Activated CD4-positive, alpha-beta T cell treated with anti-CD3 and anti-CD28 coated beads, Interleukin-2, amount 10 ng/mL, durations not matched to agents 24 days and 14 days (primary cell): ENCODE results near the gene WDHD1. TPM values are rescaled to one million over a fixed set of nuclear protein-coding genes. Genes with fewer than 3 reads are reported as not detected.
A peak's percentile ranks its signal among the peaks of the same experiment; 100 is the strongest.
"Not testable (repeated sequence)": the region's sequence is repeated elsewhere in the genome, so short reads cannot be mapped to it uniquely, and the experiment has no call there.

Experiments used
- DNase-seq: peaks from one replicate; pipeline ENCODE4 v3.0.0; 2022
- H3K27ac Mint-ChIP-seq: one replicate; pipeline ENCODE4 v1.8.0; 2022; ENCODE audit warnings: mild to moderate bottlenecking, mixed read lengths
- H3K27me3 Mint-ChIP-seq: one replicate; pipeline ENCODE4 v1.8.0; 2022; ENCODE audit warnings: mixed read lengths
- H3K36me3 Mint-ChIP-seq: one replicate; pipeline ENCODE4 v1.8.0; 2022; ENCODE audit warnings: low read depth, mild to moderate bottlenecking, mixed read lengths
- H3K4me1 Mint-ChIP-seq: one replicate; pipeline ENCODE4 v1.8.0; 2021; ENCODE audit warnings: mixed read lengths
- H3K4me3 Mint-ChIP-seq: one replicate; pipeline ENCODE4 v1.8.0; 2022; ENCODE audit warnings: mild to moderate bottlenecking, moderate library complexity, mixed read lengths
- H3K9me3 Mint-ChIP-seq: one replicate; pipeline ENCODE4 v1.8.0; 2021; ENCODE audit warnings: mixed read lengths
- intact Hi-C: fragments of 100-400 bp; cut with micrococcal nuclease; formaldehyde crosslinking; loops from one replicate; pipeline ENCODE4 v1.15.1; 2023
- total RNA-seq: library from RNA; stranded (reverse); gene quantifications from 2 replicates; pipeline ENCODE4 v1.2.3, GENCODE V29; 2022

WDHD1 gene
- total RNA-seq, 1 donor from 2014 or later, result 63.0 TPM

GRCh38 chr14:55053500-55053899 lies 26.6 kb upstream of the WDHD1 start:
- peak; percentile 53 for DNase-seq
- peaks cover 38% of the 10 kb centered on the region for H3K4me1 Mint-ChIP-seq
- H3K27me3 Mint-ChIP-seq, result no peaks in the 10 kb centered on the region
- H3K9me3 Mint-ChIP-seq, result no peaks in the 10 kb centered on the region
- peak overlapping the region; percentile 93 for H3K4me3 Mint-ChIP-seq
- intact Hi-C loops, result loop anchor here (5.0 kb wide), 1 partner anchor 151 kb away; the partner anchor contains the start of gene GCH1
- H3K27ac Mint-ChIP-seq, result peak overlapping the region; percentile 14
- peaks cover 33% of the 10 kb centered on the region for H3K36me3 Mint-ChIP-seq

GRCh38 chr14:55053018-55053417 lies 26.1 kb upstream of the WDHD1 start:
- H3K27me3 Mint-ChIP-seq, result no peaks in the 10 kb centered on the region
- peak overlapping the region; percentile 96 for H3K27ac Mint-ChIP-seq
- no peaks in the 10 kb centered on the region for H3K9me3 Mint-ChIP-seq
- peak overlapping the region; percentile 93 for H3K4me3 Mint-ChIP-seq
- peaks cover 29% of the 10 kb centered on the region for H3K36me3 Mint-ChIP-seq
- intact Hi-C loops, result loop anchor here (5.0 kb wide), 1 partner anchor 151 kb away; the partner anchor contains the start of gene GCH1
- peak; percentile 42 for DNase-seq
- H3K4me1 Mint-ChIP-seq, result peaks cover 36% of the 10 kb centered on the region

- peak; percentile 54 for DNase-seq
- H3K27ac Mint-ChIP-seq, result peak overlapping the region; percentile 96
- peaks cover 26% of the 10 kb centered on the region for H3K36me3 Mint-ChIP-seq
- H3K4me1 Mint-ChIP-seq, result peaks cover 36% of the 10 kb centered on the region
- intact Hi-C loops, result loop anchor here (5.0 kb wide), 1 partner anchor 150 kb away; the partner anchor contains the start of gene GCH1
- H3K4me3 Mint-ChIP-seq, result peak overlapping the region; percentile 93
- no peaks in the 10 kb centered on the region for H3K9me3 Mint-ChIP-seq
- H3K27me3 Mint-ChIP-seq, result no peaks in the 10 kb centered on the region
Measured at GRCh38 chr14:55052269-55052930, 25.5 kb upstream of the WDHD1 start.

GRCh38 chr14:55051423-55052268 lies 24.7 kb upstream of the WDHD1 start, which contains the start of gene MAPK1IP1L:
TSS of gene MAPK1IP1L (plus strand) at chr14:55051647. CDS start at chr14:55061684, 10,037 bp downstream.
- Mint-ChIP-seq H3K27me3 (no peaks in the 10 kb centered on the region), H3K4me3 (peak within 1 kb of the TSS; percentile 93), H3K9me3 (no peaks in the 10 kb centered on the region), H3K27ac (peak within 1 kb of the TSS; percentile 96), H3K36me3 (peaks cover 25% of the 10 kb centered on the region), H3K4me1 (peaks cover 36% of the 10 kb centered on the region)
- intact Hi-C loops, result loop anchor here (1.0 to 5.0 kb wide), 3 partner anchors 24 to 149 kb away; partner anchors contain the start of genes GCH1, SOCS4 and WDHD1
- DNase-seq, result peak; percentile 98

GRCh38 chr14:55051165-55051422 lies 24.2 kb upstream of the WDHD1 start:
- no peaks in the 10 kb centered on the region for H3K9me3 Mint-ChIP-seq
- intact Hi-C loops, result loop anchor here (1.0 to 5.0 kb wide), 3 partner anchors 24 to 149 kb away; partner anchors contain the start of genes GCH1, SOCS4 and WDHD1
- H3K36me3 Mint-ChIP-seq, result peaks cover 27% of the 10 kb centered on the region
- H3K4me3 Mint-ChIP-seq, result peak overlapping the region; percentile 93
- H3K27ac Mint-ChIP-seq, result peak overlapping the region; percentile 96
- H3K27me3 Mint-ChIP-seq, result no peaks in the 10 kb centered on the region
- no peak for DNase-seq
- H3K4me1 Mint-ChIP-seq, result peaks cover 36% of the 10 kb centered on the region

- DNase-seq, result no peak
- peaks cover 29% of the 10 kb centered on the region for H3K36me3 Mint-ChIP-seq
- H3K4me1 Mint-ChIP-seq, result peaks cover 30% of the 10 kb centered on the region
- H3K27ac Mint-ChIP-seq, result no peak overlapping the region
- H3K4me3 Mint-ChIP-seq, result no peak overlapping the region
- H3K9me3 Mint-ChIP-seq, result no peaks in the 10 kb centered on the region
- H3K27me3 Mint-ChIP-seq, result no peaks in the 10 kb centered on the region
- intact Hi-C loops, result no loop called here
Measured at GRCh38 chr14:55048900-55049436, 22.1 kb upstream of the WDHD1 start.

- intact Hi-C loops, result no loop called here
- no peak overlapping the region for H3K4me3 Mint-ChIP-seq
- peaks cover 15% of the 10 kb centered on the region for H3K4me1 Mint-ChIP-seq
Measured at GRCh38 chr14:55047301-55048053, 20.6 kb upstream of the WDHD1 start.

GRCh38 chr14:55045087-55045486 lies 18.2 kb upstream of the WDHD1 start:
- H3K9me3 Mint-ChIP-seq, result no peaks in the 10 kb centered on the region
- H3K4me1 Mint-ChIP-seq, result peaks cover 4% of the 10 kb centered on the region
- H3K36me3 Mint-ChIP-seq, result peaks cover 28% of the 10 kb centered on the region
- H3K27me3 Mint-ChIP-seq, result no peaks in the 10 kb centered on the region
- H3K27ac Mint-ChIP-seq, result no peak overlapping the region
- H3K4me3 Mint-ChIP-seq, result no peak overlapping the region
- DNase-seq, result no peak
- intact Hi-C loops, result no loop called here

More at GRCh38 chr14:55047301-55048053, 20.6 kb upstream of the WDHD1 start:
- H3K27me3 Mint-ChIP-seq, result no peaks in the 10 kb centered on the region
- H3K36me3 Mint-ChIP-seq, result peaks cover 28% of the 10 kb centered on the region
- DNase-seq, result no peak
- H3K27ac Mint-ChIP-seq, result no peak overlapping the region
- no peaks in the 10 kb centered on the region for H3K9me3 Mint-ChIP-seq

- Mint-ChIP-seq H3K36me3 (peaks cover 38% of the 10 kb centered on the region), H3K4me1 (peaks cover 8% of the 10 kb centered on the region), H3K4me3 (no peak overlapping the region), H3K27me3 (no peaks in the 10 kb centered on the region), H3K27ac (no peak overlapping the region), H3K9me3 (no peaks in the 10 kb centered on the region)
- no peak for DNase-seq
- intact Hi-C loops, result no loop called here
Measured at GRCh38 chr14:55043528-55043927, 16.6 kb upstream of the WDHD1 start.

- Mint-ChIP-seq H3K4me1 (peaks cover 6% of the 10 kb centered on the region), H3K9me3 (no peaks in the 10 kb centered on the region), H3K36me3 (peaks cover 60% of the 10 kb centered on the region), H3K27ac (peak overlapping the region; percentile 49), H3K27me3 (no peaks in the 10 kb centered on the region), H3K4me3 (no peak overlapping the region)
- intact Hi-C loops, result no loop called here
- DNase-seq, result no peak
Measured at GRCh38 chr14:55038708-55039107, 11.8 kb upstream of the WDHD1 start.

GRCh38 chr14:55037995-55038394 lies 11.1 kb upstream of the WDHD1 start:
- H3K27me3 Mint-ChIP-seq, intact Hi-C loops, H3K9me3 Mint-ChIP-seq, H3K4me1 Mint-ChIP-seq, H3K27ac Mint-ChIP-seq, DNase-seq, H3K4me3 Mint-ChIP-seq: not testable (repeated sequence)
- H3K36me3 Mint-ChIP-seq, result peaks cover 57% of the 10 kb centered on the region

- DNase-seq, result no peak
- Mint-ChIP-seq H3K27me3 (no peaks in the 10 kb centered on the region), H3K27ac (no peak overlapping the region), H3K36me3 (peaks cover 34% of the 10 kb centered on the region), H3K9me3 (no peaks in the 10 kb centered on the region), H3K4me3 (no peak overlapping the region), H3K4me1 (peaks cover 26% of the 10 kb centered on the region)
- intact Hi-C loops, result no loop called here
Measured at GRCh38 chr14:55031190-55031589, 4.3 kb upstream of the WDHD1 start.

- peak overlapping the region; percentile 87 for H3K4me3 Mint-ChIP-seq
- no peak for DNase-seq
- peaks cover 19% of the 10 kb centered on the region for H3K36me3 Mint-ChIP-seq
- H3K9me3 Mint-ChIP-seq, result no peaks in the 10 kb centered on the region
- intact Hi-C loops, result loop anchor here (10.0 kb wide), 1 partner anchor 544 kb away; the partner anchor contains the start of gene GMFB
- peak overlapping the region; percentile 96 for H3K27ac Mint-ChIP-seq
- H3K27me3 Mint-ChIP-seq, result no peaks in the 10 kb centered on the region
- H3K4me1 Mint-ChIP-seq, result peaks cover 39% of the 10 kb centered on the region
Measured at GRCh38 chr14:55028476-55028875, 1.6 kb upstream of the WDHD1 start.
